ENCODE measurements around the gene DZIP3.

DNA sequence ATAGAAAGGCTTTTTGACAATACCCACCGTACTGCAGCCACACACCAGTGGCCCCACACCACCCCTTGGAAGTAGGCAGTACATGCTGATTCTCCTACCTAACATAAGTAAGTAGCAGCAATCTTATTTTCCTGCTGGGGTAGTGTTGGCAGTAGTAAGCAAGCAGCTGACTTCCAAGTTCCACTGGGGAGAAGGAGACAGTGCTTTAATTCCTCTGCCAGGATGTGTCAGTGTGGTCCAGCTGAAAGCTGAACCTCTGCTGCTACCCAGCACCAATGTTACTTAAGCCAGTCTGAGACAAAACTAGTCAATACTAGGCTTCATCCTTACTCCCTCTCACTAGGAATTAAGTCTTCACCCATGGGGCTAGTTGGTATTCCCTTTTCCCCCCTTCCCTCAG is 74.7 kb downstream of the DZIP3 start:
- TF ChIP-seq, protein P1, sequence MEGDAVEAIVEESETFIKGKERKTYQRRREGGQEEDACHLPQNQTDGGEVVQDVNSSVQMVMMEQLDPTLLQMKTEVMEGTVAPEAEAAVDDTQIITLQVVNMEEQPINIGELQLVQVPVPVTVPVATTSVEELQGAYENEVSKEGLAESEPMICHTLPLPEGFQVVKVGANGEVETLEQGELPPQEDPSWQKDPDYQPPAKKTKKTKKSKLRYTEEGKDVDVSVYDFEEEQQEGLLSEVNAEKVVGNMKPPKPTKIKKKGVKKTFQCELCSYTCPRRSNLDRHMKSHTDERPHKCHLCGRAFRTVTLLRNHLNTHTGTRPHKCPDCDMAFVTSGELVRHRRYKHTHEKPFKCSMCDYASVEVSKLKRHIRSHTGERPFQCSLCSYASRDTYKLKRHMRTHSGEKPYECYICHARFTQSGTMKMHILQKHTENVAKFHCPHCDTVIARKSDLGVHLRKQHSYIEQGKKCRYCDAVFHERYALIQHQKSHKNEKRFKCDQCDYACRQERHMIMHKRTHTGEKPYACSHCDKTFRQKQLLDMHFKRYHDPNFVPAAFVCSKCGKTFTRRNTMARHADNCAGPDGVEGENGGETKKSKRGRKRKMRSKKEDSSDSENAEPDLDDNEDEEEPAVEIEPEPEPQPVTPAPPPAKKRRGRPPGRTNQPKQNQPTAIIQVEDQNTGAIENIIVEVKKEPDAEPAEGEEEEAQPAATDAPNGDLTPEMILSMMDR (IDR thresholded peaks at IDR 0.05; ENCODE audit: insufficient read depth, low read length, poor library complexity, severe bottlenecking), result no peak
- no peak for TF ChIP-seq EZH2phosphoT487 (conservative IDR thresholded peaks at IDR 0.05; ENCODE audit: low read length)
